Glomerular endothelial cell (primary cell): ENCODE measurements around the gene SPATS2L. TPM values are rescaled to one million over a fixed set of nuclear protein-coding genes. Genes with fewer than 3 reads are reported as not detected.

ENCODE experiments used
- DNase-seq: peaks from one replicate; pipeline ENCODE4 v3.0.0-alpha.2; 2011; ENCODE audit warnings: low read depth, low spot score; ENCODE audit errors: extremely low read depth
- total RNA-seq: library from RNA; depleted of rRNA; stranded (reverse); fragments of >200 nt; gene quantifications from 2 replicates; pipeline ENCODE4 v1.2.3, GENCODE V29; 2015

The SPATS2L gene
- total RNA-seq, 1 donor from 2014 or later, result 86.3 TPM

GRCh38 chr2:200345975-200346374 is 39.5 kb downstream of the SPATS2L start:
- no peak for DNase-seq

- DNase-seq, result no peak
Observed at GRCh38 chr2:200347301-200347700, 40.8 kb downstream of the SPATS2L start.

DNA sequence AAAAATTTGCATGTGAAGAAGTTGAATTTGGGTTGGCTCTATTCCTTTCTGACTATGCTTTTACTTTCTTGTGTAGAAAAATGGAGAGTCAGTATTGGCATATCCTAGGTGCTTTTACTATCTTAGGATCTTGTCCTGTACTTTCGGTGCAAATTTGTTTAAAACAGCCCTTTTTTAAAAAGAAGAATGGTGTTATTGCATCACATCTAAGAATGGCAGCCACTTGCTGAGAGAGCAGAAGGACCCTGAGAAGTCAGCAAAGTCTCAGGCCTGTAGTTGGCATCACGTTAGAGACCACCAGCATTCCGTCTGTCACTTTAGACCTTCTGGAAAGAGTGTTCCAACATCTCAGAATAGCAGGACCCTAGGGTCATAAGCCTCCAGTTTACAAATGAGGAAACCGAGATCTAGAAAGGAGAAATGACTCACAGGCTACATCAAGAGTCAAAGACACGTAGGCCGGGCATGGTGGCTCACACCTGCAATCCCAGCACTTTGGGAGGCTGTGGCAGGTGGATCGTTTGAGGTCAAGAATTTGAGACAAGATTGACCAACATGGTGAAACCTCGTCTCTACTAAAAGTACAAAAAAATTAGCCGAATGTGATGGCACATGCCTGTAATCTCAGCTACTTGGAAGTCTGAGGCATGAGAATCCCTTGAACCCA is 42.5 kb downstream of the SPATS2L start:
- no peak for DNase-seq

GRCh38 chr2:200349868-200350267 is 43.4 kb downstream of the SPATS2L start:
- DNase-seq, result no peak

GRCh38 chr2:200350850-200351285 is 44.4 kb downstream of the SPATS2L start:
- no peak for DNase-seq

DNA sequence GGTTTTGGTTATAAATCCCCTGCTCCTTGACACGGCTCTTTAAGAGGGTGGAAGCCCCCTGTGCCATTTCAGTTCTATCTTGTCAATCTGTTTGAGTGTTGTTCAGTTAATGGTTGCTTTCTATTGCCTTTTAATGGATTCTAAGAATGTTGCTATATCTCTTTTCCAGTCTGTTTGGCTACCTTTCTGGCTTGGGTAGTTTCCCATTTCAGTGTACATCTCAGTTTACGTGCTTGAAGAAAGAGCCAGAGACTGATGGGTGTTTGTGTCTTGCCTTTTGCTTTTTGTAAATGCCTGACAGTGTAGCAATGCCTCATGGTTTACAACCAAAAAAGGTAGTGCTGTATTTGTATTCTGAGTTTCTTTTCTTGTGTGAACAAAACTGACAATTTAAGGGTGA is 45.3 kb downstream of the SPATS2L start:
- no peak for DNase-seq

DNA sequence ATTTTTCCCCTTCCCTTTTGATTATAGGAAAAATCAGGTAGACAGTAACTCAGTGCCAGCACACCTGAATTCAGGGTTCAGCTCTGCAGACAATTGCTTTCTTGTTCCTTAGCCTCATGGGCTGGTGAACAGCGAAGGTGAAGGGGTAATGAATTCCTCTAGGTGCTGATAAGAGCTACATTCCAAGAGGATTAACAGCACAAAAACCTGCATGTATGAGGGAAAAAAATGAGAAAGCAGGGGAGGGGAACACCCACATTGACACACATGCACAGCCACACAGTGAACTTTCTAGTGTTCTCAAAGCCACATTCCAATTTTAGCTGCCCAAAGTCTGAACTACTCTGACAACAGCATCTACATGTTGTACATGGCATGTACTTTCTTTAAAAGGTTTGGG is 46.1 kb downstream of the SPATS2L start:
- no peak for DNase-seq

DNA sequence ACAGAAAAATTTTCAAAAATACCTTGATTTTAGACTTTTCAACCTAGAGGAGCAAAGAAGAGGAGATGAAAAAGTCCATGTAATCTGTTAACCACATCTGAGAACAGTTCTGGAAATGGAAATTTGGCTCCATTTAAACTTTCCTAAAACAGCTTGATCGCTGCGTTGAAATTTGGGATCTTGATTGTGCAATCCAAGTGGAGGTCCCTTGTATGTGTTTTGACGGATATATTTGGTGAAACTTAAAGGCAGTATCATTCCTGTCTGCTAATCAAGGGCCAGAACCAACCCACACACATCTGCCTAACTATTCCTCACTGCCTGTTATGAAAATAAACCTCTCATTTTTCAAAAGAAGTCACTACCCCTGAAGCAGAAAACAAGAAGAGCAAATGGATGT is 46.6 kb downstream of the SPATS2L start:
- no peak for DNase-seq

- no peak for DNase-seq
Observed at GRCh38 chr2:200353874-200354273, 47.4 kb downstream of the SPATS2L start.

DNA sequence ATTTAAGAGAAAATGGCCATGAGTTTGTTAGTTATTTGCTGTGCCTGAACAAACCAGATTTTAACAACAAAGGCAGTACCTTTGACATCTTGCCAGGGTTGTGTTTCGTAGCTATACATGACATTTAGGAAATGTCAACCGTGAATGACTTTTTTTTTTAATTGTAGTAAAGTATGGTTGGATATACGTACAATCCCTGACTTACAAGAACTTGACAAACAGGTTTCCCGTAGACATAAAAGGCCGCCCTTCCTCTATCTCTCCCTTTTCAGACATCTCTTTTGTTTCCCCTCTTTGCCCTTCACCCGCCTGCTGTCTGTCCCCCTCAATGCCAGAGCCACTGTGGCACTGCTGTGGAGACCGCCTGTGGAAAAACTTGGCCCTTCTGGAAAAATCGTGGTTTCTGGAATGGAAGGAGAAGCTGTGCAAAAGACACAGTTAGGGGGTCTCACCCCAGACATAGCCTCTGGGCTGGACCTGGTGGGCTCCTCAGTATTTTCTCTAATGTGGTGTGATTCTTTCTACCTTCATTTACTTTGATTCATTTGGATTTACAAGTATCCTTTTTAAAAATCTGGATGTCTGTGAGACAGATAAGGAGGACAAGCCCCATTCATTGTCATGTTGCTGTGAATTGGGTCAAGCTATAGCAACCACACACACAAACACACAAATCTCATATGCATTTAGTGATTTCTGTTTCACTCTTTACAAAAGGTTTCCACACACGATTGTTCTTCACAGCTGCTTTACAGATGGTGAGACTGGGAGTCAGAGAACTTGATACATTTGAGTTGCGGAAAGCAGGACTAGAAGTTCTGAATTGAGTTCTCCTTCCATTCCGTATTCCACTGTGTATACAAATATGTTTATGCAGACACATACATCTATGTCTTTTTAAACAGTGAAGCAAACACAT is 48.6 kb downstream of the SPATS2L start:
- DNase-seq, result no peak

DNA sequence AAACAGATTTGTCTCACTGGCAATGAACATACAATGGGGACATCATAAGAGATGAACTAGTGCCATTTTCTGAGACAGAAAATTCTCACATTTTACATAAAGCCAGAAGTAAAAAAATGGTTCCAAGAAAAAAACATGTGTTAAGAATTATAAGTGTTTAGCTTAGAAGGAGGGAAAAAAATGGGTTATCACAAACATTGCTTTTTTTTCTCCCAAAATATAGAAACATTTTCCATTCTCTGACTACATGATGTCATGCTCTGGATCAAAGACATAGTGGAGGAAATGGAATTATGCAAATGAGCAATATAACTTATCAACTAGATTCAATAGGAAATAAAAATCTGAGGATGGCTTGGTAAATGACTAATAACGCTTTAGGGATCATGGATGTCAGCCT is 49.8 kb downstream of the SPATS2L start:
- DNase-seq, result no peak

- no peak for DNase-seq
Observed at GRCh38 chr2:200356857-200357384, 50.4 kb downstream of the SPATS2L start.

- DNase-seq, result no peak
Observed at GRCh38 chr2:200357845-200358244, 51.4 kb downstream of the SPATS2L start.

DNA sequence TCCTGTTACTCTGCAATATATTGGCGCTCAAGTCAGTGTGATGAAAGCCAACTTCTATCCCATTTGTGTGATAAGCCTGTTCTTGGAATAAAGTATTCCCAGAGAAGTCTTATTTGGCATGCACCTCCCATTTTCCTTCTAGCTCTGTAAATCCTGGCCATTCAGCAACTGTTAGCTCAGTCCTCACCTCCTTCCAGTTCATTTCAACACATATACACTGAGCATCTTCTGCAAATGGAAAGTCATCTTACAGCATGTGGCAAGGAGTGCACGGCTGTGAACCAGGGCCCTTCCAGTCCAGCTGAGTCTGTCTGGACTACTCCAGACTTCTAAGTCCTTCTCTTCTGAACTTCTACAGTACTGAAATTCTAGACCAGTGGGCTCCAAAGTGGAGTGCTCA is 53.1 kb downstream of the SPATS2L start:
- no peak for DNase-seq

DNA sequence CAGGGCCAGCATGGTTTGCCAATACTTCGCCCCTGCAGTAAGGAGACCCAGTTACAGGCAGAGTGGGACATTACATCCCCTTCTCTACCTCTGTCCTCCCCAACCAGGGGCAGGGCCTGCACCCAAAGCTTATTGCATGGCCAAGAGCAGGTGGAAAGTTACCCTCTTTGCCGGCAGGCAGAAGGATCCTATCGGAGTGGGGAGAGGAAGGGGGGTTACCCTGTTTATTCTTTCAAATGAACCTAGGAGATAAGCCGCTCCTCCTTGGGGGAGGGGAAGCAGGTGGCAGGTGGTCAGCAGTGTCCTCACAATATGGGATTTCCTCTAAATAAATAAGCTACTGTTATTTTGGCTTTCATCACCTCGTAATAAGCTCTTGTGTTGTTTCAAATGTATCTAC is 53.9 kb downstream of the SPATS2L start:
- no peak for DNase-seq

- DNase-seq, result no peak
Observed at GRCh38 chr2:200362202-200362917, 55.9 kb downstream of the SPATS2L start.

GRCh38 chr2:200363279-200363678 is 56.8 kb downstream of the SPATS2L start:
- DNase-seq, result no peak

DNA sequence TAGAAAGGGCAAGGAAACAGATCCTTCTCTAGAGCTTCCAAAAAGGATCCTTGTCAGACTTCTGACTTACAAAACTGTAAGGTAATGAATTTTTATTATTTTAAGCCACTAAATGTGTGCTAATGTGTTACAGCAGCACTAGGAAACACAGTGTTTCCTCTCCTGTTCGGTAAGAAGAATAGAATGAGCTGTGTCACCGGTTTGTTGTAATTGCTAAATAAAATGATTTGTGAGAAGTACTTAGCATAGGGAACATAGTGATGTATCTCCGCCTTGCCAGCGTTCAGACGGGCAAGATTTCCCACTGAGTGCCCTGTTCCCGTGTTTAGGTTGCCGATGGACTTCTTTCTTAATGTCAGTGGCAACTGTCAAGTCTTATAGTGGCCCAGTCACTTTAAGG is 57.6 kb downstream of the SPATS2L start:
- DNase-seq, result no peak

- DNase-seq, result no peak
Observed at GRCh38 chr2:200364620-200365019, 58.1 kb downstream of the SPATS2L start.

GRCh38 chr2:200365209-200365608 is 58.7 kb downstream of the SPATS2L start:
- DNase-seq, result no peak

DNA sequence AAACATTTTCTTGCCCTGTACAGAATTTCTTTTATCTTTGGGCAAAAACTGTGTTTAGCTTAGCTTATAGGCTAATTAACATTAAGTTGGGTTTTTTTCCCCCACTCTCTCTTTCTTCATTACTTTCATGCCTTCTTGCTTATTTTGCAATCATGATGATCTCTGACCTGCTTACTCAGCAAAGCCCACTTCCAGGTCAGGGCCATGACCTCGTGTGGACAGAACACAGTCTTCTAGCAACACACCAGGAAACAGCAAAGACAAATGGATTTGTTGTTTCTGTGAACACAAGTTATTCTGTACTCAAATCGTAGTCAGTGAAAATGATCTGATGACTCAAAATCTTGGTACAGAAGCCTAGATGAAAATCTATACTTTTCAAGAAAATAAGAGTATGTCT is 60.7 kb downstream of the SPATS2L start:
- DNase-seq, result no peak
